Muscle layer of duodenum (tissue), 2 donors: ENCODE results near the gene CALN1.
"Not testable (repeated sequence)": the region's sequence is repeated elsewhere in the genome, so short reads cannot be mapped to it uniquely, and the experiment has no call there.

Source experiments
- H3K27ac ChIP-seq: one replicate; pipeline ENCODE4 v1.7.0; 2013; ENCODE audit warnings: mild to moderate bottlenecking, low read length
- H3K27me3 ChIP-seq: one replicate; pipeline ENCODE4 v1.7.0; 2013; ENCODE audit warnings: low read depth, mild to moderate bottlenecking, control low read depth, low read length
- H3K36me3 ChIP-seq, 2 donors: one replicate each; pipeline ENCODE4 v1.7.0; 2013; ENCODE audit warnings: low read length in 2 of 2, control low read depth in 1 of 2, mild to moderate bottlenecking in 1 of 2; ENCODE audit not compliant: insufficient read depth in 2 of 2, control insufficient read depth in 1 of 2
- H3K4me1 ChIP-seq, 2 donors: one replicate each; pipeline ENCODE4 v1.7.0; 2013; ENCODE audit warnings: low read length in 2 of 2, mild to moderate bottlenecking in 2 of 2, control low read depth in 1 of 2, moderate library complexity in 1 of 2; ENCODE audit not compliant: insufficient read depth in 2 of 2, control insufficient read depth in 1 of 2
- H3K4me3 ChIP-seq, 2 donors: one replicate each; pipeline ENCODE4 v1.7.0; 2013; ENCODE audit warnings: low read length in 2 of 2, low read depth in 1 of 2, mild to moderate bottlenecking in 1 of 2
- H3K9me3 ChIP-seq, 2 donors: one replicate each; pipeline ENCODE4 v1.7.0; 2013; ENCODE audit warnings: low read length in 2 of 2, control low read depth in 1 of 2, mild to moderate bottlenecking in 1 of 2; ENCODE audit not compliant: control insufficient read depth in 1 of 2
- donor health status: healthy.

Gene CALN1

GRCh38 chr7:72092769-72093168 is 319.4 kb downstream of the CALN1 start:
- H3K27me3 ChIP-seq = no peaks in the 10 kb centered on the region
- H3K36me3 ChIP-seq = no peaks in the 10 kb centered on the region
- no peaks in the 10 kb centered on the region for H3K4me1 ChIP-seq
- no peak overlapping the region for H3K4me3 ChIP-seq
- peaks cover 0 to 8% of the 10 kb centered on the region in 2 donors for H3K9me3 ChIP-seq
- no peak overlapping the region for H3K27ac ChIP-seq

- Histone ChIP-seq H3K4me3 (no peak overlapping the region), H3K36me3 (no peaks in the 10 kb centered on the region), H3K4me1 (no peaks in the 10 kb centered on the region), H3K27me3 (no peaks in the 10 kb centered on the region), H3K27ac (no peak overlapping the region), H3K9me3 (peaks cover 0 to 8% of the 10 kb centered on the region in 2 donors)
Measured at GRCh38 chr7:72087926-72088325, 324.2 kb downstream of the CALN1 start.

GRCh38 chr7:72080865-72081510 is 331.1 kb downstream of the CALN1 start:
- Histone ChIP-seq H3K4me1 (no peaks in the 10 kb centered on the region), H3K36me3 (no peaks in the 10 kb centered on the region), H3K9me3 (no peaks in the 10 kb centered on the region), H3K4me3 (no peak overlapping the region), H3K27me3 (no peaks in the 10 kb centered on the region), H3K27ac (no peak overlapping the region)

- H3K4me1 ChIP-seq = no peaks in the 10 kb centered on the region
- no peaks in the 10 kb centered on the region for H3K36me3 ChIP-seq
- H3K27me3 ChIP-seq = no peaks in the 10 kb centered on the region
- no peaks in the 10 kb centered on the region for H3K9me3 ChIP-seq
- no peak overlapping the region for H3K4me3 ChIP-seq
- no peak overlapping the region for H3K27ac ChIP-seq
Measured at GRCh38 chr7:72080341-72080766, 331.8 kb downstream of the CALN1 start.

- Histone ChIP-seq H3K27ac (no peak overlapping the region), H3K4me1 (no peaks in the 10 kb centered on the region), H3K27me3 (no peaks in the 10 kb centered on the region), H3K4me3 (no peak overlapping the region), H3K9me3 (no peaks in the 10 kb centered on the region), H3K36me3 (no peaks in the 10 kb centered on the region)
Measured at GRCh38 chr7:72078856-72079255, 333.3 kb downstream of the CALN1 start.

- Histone ChIP-seq H3K4me3 (no peak overlapping the region), H3K36me3 (no peaks in the 10 kb centered on the region), H3K27ac (no peak overlapping the region), H3K9me3 (no peaks in the 10 kb centered on the region), H3K27me3 (no peaks in the 10 kb centered on the region), H3K4me1 (no peaks in the 10 kb centered on the region)
Measured at GRCh38 chr7:72078301-72078700, 333.8 kb downstream of the CALN1 start.

- Histone ChIP-seq H3K27ac (no peak overlapping the region), H3K4me3 (no peak overlapping the region), H3K36me3 (no peaks in the 10 kb centered on the region), H3K27me3 (no peaks in the 10 kb centered on the region), H3K4me1 (no peaks in the 10 kb centered on the region), H3K9me3 (no peaks in the 10 kb centered on the region)
Measured at GRCh38 chr7:72077786-72078185, 334.4 kb downstream of the CALN1 start.

- H3K9me3 ChIP-seq = peaks cover 0 to 10% of the 10 kb centered on the region in 2 donors
- no peaks in the 10 kb centered on the region for H3K4me1 ChIP-seq
Measured at GRCh38 chr7:72072901-72073300, 339.2 kb downstream of the CALN1 start.

GRCh38 chr7:72069263-72069662 is 342.9 kb downstream of the CALN1 start:
- H3K36me3 ChIP-seq = no peaks in the 10 kb centered on the region
- peaks cover 0 to 10% of the 10 kb centered on the region in 2 donors for H3K9me3 ChIP-seq
- H3K27ac ChIP-seq = no peak overlapping the region
- no peak overlapping the region for H3K4me3 ChIP-seq
- H3K27me3 ChIP-seq = no peaks in the 10 kb centered on the region
- no peaks in the 10 kb centered on the region for H3K4me1 ChIP-seq

More at GRCh38 chr7:72072901-72073300, 339.2 kb downstream of the CALN1 start:
- no peaks in the 10 kb centered on the region for H3K36me3 ChIP-seq
- H3K27me3 ChIP-seq = no peaks in the 10 kb centered on the region
- H3K27ac ChIP-seq = no peak overlapping the region
- no peak overlapping the region for H3K4me3 ChIP-seq

GRCh38 chr7:72065764-72066163 is 346.4 kb downstream of the CALN1 start:
- not testable (repeated sequence) for H3K4me1 ChIP-seq, H3K36me3 ChIP-seq, H3K4me3 ChIP-seq, H3K27ac ChIP-seq, H3K27me3 ChIP-seq, H3K9me3 ChIP-seq

- Histone ChIP-seq H3K4me3 (no peak overlapping the region), H3K9me3 (no peaks in the 10 kb centered on the region), H3K4me1 (no peaks in the 10 kb centered on the region), H3K36me3 (no peaks in the 10 kb centered on the region), H3K27ac (no peak overlapping the region), H3K27me3 (no peaks in the 10 kb centered on the region)
Measured at GRCh38 chr7:72064916-72065315, 347.2 kb downstream of the CALN1 start.

GRCh38 chr7:72063330-72063729 is 348.8 kb downstream of the CALN1 start:
- no peaks in the 10 kb centered on the region for H3K27me3 ChIP-seq
- no peaks in the 10 kb centered on the region for H3K36me3 ChIP-seq
- H3K4me1 ChIP-seq = no peaks in the 10 kb centered on the region
- no peak overlapping the region for H3K4me3 ChIP-seq
- no peak overlapping the region for H3K27ac ChIP-seq
- H3K9me3 ChIP-seq = no peaks in the 10 kb centered on the region
